ENCODE data around the gene OPTN. TPM values are rescaled to one million over a fixed set of nuclear protein-coding genes. Genes with fewer than 3 reads are reported as not detected.

The OPTN gene
- polyA plus RNA-seq, 3 donors, result 1.4 to 3.7 (median 2.6) TPM

DNA sequence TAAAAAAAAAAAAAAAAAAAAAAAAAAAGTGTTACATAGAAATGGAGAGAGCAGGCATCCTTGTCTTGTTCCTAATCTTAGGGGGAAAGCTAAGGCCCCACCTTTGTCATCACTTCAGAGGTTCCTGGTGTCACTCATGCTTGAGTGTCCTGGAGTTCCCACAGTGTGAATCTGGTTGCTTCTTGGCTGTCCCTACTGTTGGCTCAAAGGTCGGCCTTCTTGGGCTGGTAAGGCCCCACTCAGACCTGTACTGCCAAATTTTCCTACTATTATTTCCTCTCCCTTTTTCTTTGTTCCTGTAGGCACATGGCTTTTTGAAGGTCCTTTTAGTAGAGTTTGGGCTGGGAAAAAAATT, 21.5 kb downstream of the OPTN start:
- TF ChIP-seq CTCF (IDR thresholded peaks at IDR 0.05), result no peak
- Histone ChIP-seq H3K27me3 (ENCODE audit: control insufficient read depth in 2 of 2, insufficient read depth in 2 of 2, low read length in 2 of 2) (peaks cover 35 to 56% of the 10 kb centered on the region in 2 donors), H3K79me2 (ENCODE audit: insufficient read depth, low read length) (no peaks in the 10 kb centered on the region), H3K9ac (ENCODE audit: insufficient read depth, low read length, poor library complexity, severe bottlenecking) (no peak overlapping the region), H2AFZ (ENCODE audit: insufficient read depth, low read depth, low read length, poor library complexity, severe bottlenecking) (no peak overlapping the region), H3K36me3 (replicated peaks in 1 of 2; ENCODE audit: control insufficient read depth in 1 of 2, insufficient read depth in 2 of 2, low read length in 2 of 2) (no peaks in the 10 kb centered on the region), H4K20me1 (ENCODE audit: insufficient read depth, low read length) (no peaks in the 10 kb centered on the region), H3K4me2 (replicated peaks; ENCODE audit: extremely low read depth, low read length, poor library complexity, severe bottlenecking) (no peak overlapping the region), H3K4me3 (replicated peaks in 1 of 3; ENCODE audit: low read depth in 2 of 3, low read length in 3 of 3) (no peak overlapping the region), H3K27ac (ENCODE audit: low read depth in 1 of 2, low read length in 2 of 2) (no peak overlapping the region), H3K9me3 (replicated peaks in 1 of 2; ENCODE audit: control insufficient read depth in 1 of 2, insufficient read depth in 1 of 2, low read length in 2 of 2) (peaks cover 0 to 4% of the 10 kb centered on the region in 2 donors), H3K4me1 (ENCODE audit: control insufficient read depth in 1 of 2, insufficient read depth in 2 of 2, low read length in 2 of 2) (peaks cover 17% of the 10 kb centered on the region in 2 donors)
- H3K4me3 Mint-ChIP-seq, result peak overlapping the region in 1 of 2 donors; percentile 85
- H3K36me3 Mint-ChIP-seq, result peaks cover 6 to 23% of the 10 kb centered on the region in 2 donors
- 100% methylated on average over 1 of the region's 1 CpG for WGBS (ENCODE audit: insufficient coverage)
- DNase-seq, result no peak
- H3K4me1 Mint-ChIP-seq, result peaks cover 32% of the 10 kb centered on the region
- H3K9me3 Mint-ChIP-seq, result peaks cover 0 to 13% (median 2%) of the 10 kb centered on the region in 7 donors
- H3K27me3 Mint-ChIP-seq (ENCODE audit: low read depth in 3 of 3), result peaks cover 31 to 67% (median 54%) of the 10 kb centered on the region in 3 donors
- no peak overlapping the region for H3K27ac Mint-ChIP-seq
- intact Hi-C loops (cut with micrococcal nuclease), result no loop called here

GRCh38 chr10:13136651-13137050, 36.7 kb downstream of the OPTN start:
- Histone ChIP-seq H3K27me3 (ENCODE audit: control insufficient read depth in 2 of 2, insufficient read depth in 2 of 2, low read length in 2 of 2) (no peaks in the 10 kb centered on the region), H3K9ac (ENCODE audit: insufficient read depth, low read length, poor library complexity, severe bottlenecking) (no peak overlapping the region), H3K9me3 (replicated peaks in 1 of 2; ENCODE audit: control insufficient read depth in 1 of 2, insufficient read depth in 1 of 2, low read length in 2 of 2) (no peaks in the 10 kb centered on the region), H3K4me3 (replicated peaks in 1 of 3; ENCODE audit: low read depth in 2 of 3, low read length in 3 of 3) (no peak overlapping the region), H3K4me1 (ENCODE audit: control insufficient read depth in 1 of 2, insufficient read depth in 2 of 2, low read length in 2 of 2) (no peaks in the 10 kb centered on the region), H3K79me2 (ENCODE audit: insufficient read depth, low read length) (no peaks in the 10 kb centered on the region), H3K36me3 (replicated peaks in 1 of 2; ENCODE audit: control insufficient read depth in 1 of 2, insufficient read depth in 2 of 2, low read length in 2 of 2) (no peaks in the 10 kb centered on the region), H4K20me1 (ENCODE audit: insufficient read depth, low read length) (no peaks in the 10 kb centered on the region), H3K4me2 (replicated peaks; ENCODE audit: extremely low read depth, low read length, poor library complexity, severe bottlenecking) (no peak overlapping the region), H3K27ac (ENCODE audit: low read depth in 1 of 2, low read length in 2 of 2) (no peak overlapping the region), H2AFZ (ENCODE audit: insufficient read depth, low read depth, low read length, poor library complexity, severe bottlenecking) (no peak overlapping the region)
- Mint-ChIP-seq H3K4me1 (no peaks in the 10 kb centered on the region), H3K9me3 (peaks cover 0 to 2% (median 0%) of the 10 kb centered on the region in 7 donors), H3K27ac (no peak overlapping the region), H3K4me3 (no peak overlapping the region), H3K36me3 (peaks cover 0 to 10% of the 10 kb centered on the region in 2 donors), H3K27me3 (ENCODE audit: low read depth in 3 of 3) (peaks cover 0 to 1% (median 0%) of the 10 kb centered on the region in 3 donors)
- no peak for DNase-seq
- intact Hi-C loops (cut with micrococcal nuclease), result no loop called here
- no peak for TF ChIP-seq CTCF (IDR thresholded peaks at IDR 0.05)
- WGBS (ENCODE audit: insufficient coverage), result 100% methylated on average over 6 of the region's 8 CpGs
